K562 (cell line): Measurements from ENCODE around the gene SYNCRIP. TPM values are rescaled to one million over a fixed set of nuclear protein-coding genes. Genes with fewer than 3 reads are reported as not detected.

ENCODE experiments used
- ATAC-seq: fragments of 200-7000 bp; cut with Tn5 transposase; 3 replicates; pipeline ENCODE4 v1.9.1; 2020; ENCODE audit warnings: moderate library complexity
- BruUV-seq: library from RNA; stranded (reverse); fragments of 400-500 nt; replicated peaks from 2 replicates; lab custom pipeline; 2021; lab: Mats Ljungman, UMichigan
- CTCF ChIA-PET: fragments of 300-600 bp; formaldehyde crosslinking; extraction: SDS; loops from one replicate; lab custom pipeline; 2021; ENCODE audit warnings: low intra/inter-chr PET ratio; lab: Yijun Ruan, JAX
- POLR2A ChIA-PET: fragments of 300-600, 350-650 bp; sonication (Branson Sonifier 250); formaldehyde crosslinking; extraction: SDS; loops from one replicate; lab custom pipeline; 2021; ENCODE audit warnings: antibody characterized with exemption, inconsistent platforms; lab: Yijun Ruan, JAX
- DNase-seq, 4 experiments: peaks; one replicate each; pipeline versions ENCODE4 v3.0.0 to v3.0.0-alpha.2; 2011 to 2018; ENCODE audit warnings: low spot score in 3 of 4, mixed read lengths in 3 of 4; ENCODE audit errors: extremely low read depth in 1 of 4
- FAIRE-seq: peaks from 2 replicates; lab custom pipeline; 2011; peaks lifted over from hg19 to GRCh38; lab: Jason Lieb, UNC
- H2AFZ ChIP-seq: 2 replicates; pipeline ENCODE4 v1.6.0; 2011; ENCODE audit warnings: low read depth, low read length, control low read depth, inconsistent platforms
- H3K27ac ChIP-seq: fragments of 200-600 bp; 3 replicates; pipeline ENCODE4 v1.8.0; 2011; ENCODE audit warnings: low read depth, mild to moderate bottlenecking, control low read depth, inconsistent platforms, low read length, moderate library complexity, mixed read lengths; ENCODE audit errors: extremely low read depth
- H3K27me3 ChIP-seq, 2 experiments: fragments of 300-600 bp in 1 of 2; 2 replicates in 1 of 2; 3 replicates in 1 of 2; pipeline versions ENCODE4 v1.6.0 to v1.8.0; 2011; ENCODE audit warnings: inconsistent platforms in 2 of 2, low read length in 2 of 2, mild to moderate bottlenecking in 1 of 2, mixed read lengths in 1 of 2, moderate library complexity in 1 of 2; ENCODE audit not compliant: control insufficient read depth in 2 of 2, insufficient read depth in 2 of 2
- H3K36me3 ChIP-seq: fragments of 300-600 bp; 3 replicates; pipeline ENCODE4 v1.8.0; 2011; ENCODE audit warnings: mild to moderate bottlenecking, low read length, inconsistent platforms; ENCODE audit not compliant: control insufficient read depth, insufficient read depth
- H3K4me1 ChIP-seq, 2 experiments: fragments of 200-600 bp in 1 of 2; replicated peaks in 1 of 2; 2 replicates in 1 of 2; 3 replicates in 1 of 2; pipeline versions ENCODE4 v1.5.1 to v1.8.0; 2011; ENCODE audit warnings: inconsistent platforms in 2 of 2, low read length in 2 of 2, mild to moderate bottlenecking in 1 of 2, mixed read lengths in 1 of 2, moderate library complexity in 1 of 2; ENCODE audit not compliant: control insufficient read depth in 2 of 2, insufficient read depth in 2 of 2
- H3K4me2 ChIP-seq: 2 replicates; pipeline ENCODE4 v1.6.1; 2011; ENCODE audit warnings: low read length, control low read depth, inconsistent platforms, mixed read lengths; ENCODE audit not compliant: insufficient read depth
- H3K4me3 ChIP-seq: fragments of 200-600 bp; sonication (generic), shearing (Covaris generic); 2 replicates; pipeline ENCODE4 v1.5.1; 2016; ENCODE audit warnings: control low read depth, inconsistent platforms
- H3K79me2 ChIP-seq: fragments of 200-600 bp; 3 replicates; pipeline ENCODE4 v1.8.0; 2011; ENCODE audit warnings: low read length, inconsistent platforms; ENCODE audit not compliant: control insufficient read depth, insufficient read depth
- H3K9ac ChIP-seq, 2 experiments: 2 replicates each; pipeline versions ENCODE4 v1.6.0 to v1.6.1; 2011; ENCODE audit warnings: low read depth in 2 of 2, low read length in 2 of 2, control low read depth in 1 of 2, inconsistent platforms in 1 of 2, mild to moderate bottlenecking in 1 of 2, mixed read lengths in 1 of 2; ENCODE audit not compliant: insufficient read depth in 1 of 2
- H3K9me1 ChIP-seq: one replicate; pipeline ENCODE4 v1.6.0; 2011; ENCODE audit warnings: inconsistent platforms, mild to moderate bottlenecking, low read length, moderate library complexity; ENCODE audit not compliant: control insufficient read depth, insufficient read depth
- H3K9me3 ChIP-seq: replicated peaks from 2 replicates; pipeline ENCODE4 v1.5.1; 2011; ENCODE audit warnings: low read depth, low read length, inconsistent platforms; ENCODE audit not compliant: control insufficient read depth, insufficient read depth
- H4K20me1 ChIP-seq: replicated peaks from 2 replicates; pipeline ENCODE4 v1.6.1; 2011; ENCODE audit warnings: low read length, inconsistent platforms, mixed read lengths; ENCODE audit not compliant: control insufficient read depth, insufficient read depth
- CC2D1A ChIP-seq: fragments of 450-650 bp; IDR thresholded peaks from 2 replicates; pipeline ENCODE4 v1.6.1; 2017; ENCODE audit warnings: mild to moderate bottlenecking
- FOXP4 ChIP-seq: sonication (generic); formaldehyde crosslinking; IDR thresholded peaks from 2 replicates; pipeline ENCODE4 v1.8.0; 2022; ENCODE audit warnings: mild to moderate bottlenecking, missing genetic modification reagents, borderline replicate concordance
- PHF20 ChIP-seq: fragments of 450-650 bp; IDR thresholded peaks from 2 replicates; pipeline ENCODE4 v1.6.1; 2018; ENCODE audit not compliant: partially characterized antibody
- POLR3A ChIP-seq: IDR thresholded peaks from 2 replicates; pipeline ENCODE4 v1.6.1; 2011; ENCODE audit warnings: borderline replicate concordance, mild to moderate bottlenecking, moderate library complexity; ENCODE audit not compliant: insufficient read length, insufficient read depth; ENCODE audit errors: extremely low read depth
- ZNF134 ChIP-seq: fragments of 250-450 bp; sonication (Bioruptor Pico); conservative IDR thresholded peaks from 2 replicates; pipeline ENCODE4 v1.4.0; 2020
- ZNF584 ChIP-seq: fragments of 200-800 bp; sonication (Bioruptor generic); IDR thresholded peaks from 2 replicates; pipeline ENCODE4 v1.6.1; 2016; ENCODE audit warnings: low read depth, mild to moderate bottlenecking, missing genetic modification characterization, missing compliant biosample characterization
- WGBS: fragments of 100-300 bp; shearing (Covaris generic); methylation state at CpG from one replicate; pipeline ENCODE4 v1.1.6; 2016; ENCODE audit warnings: low coverage, mixed read lengths; ENCODE audit not compliant: insufficient coverage; ENCODE audit errors: missing lambda C conversion rate; 5-methylcytosine and 5-hydroxymethylcytosine counted together
- in situ Hi-C: fragments of 300-500 bp; cut with MboI; formaldehyde crosslinking; loops from 4 replicates; pipeline ENCODE4 v1.15.0; 2018; ENCODE audit warnings: inconsistent platforms, mixed read lengths
- intact Hi-C: fragments of 100-400 bp; cut with micrococcal nuclease; formaldehyde crosslinking; loops from 2 replicates; pipeline ENCODE4 v1.14.2; 2022
- polyA plus RNA-seq, 8 experiments: library from polyadenylated mRNA; depleted of rRNA in 4 of 8; stranded (reverse) in 5 of 8; unstranded in 3 of 8; fragments of >200 nt; fragmentation: Nextera tagmentation in 2 of 8; fragmentation: Illumina TruSeq in 1 of 8; extraction: Ambion mirVana in 2 of 8; extraction: Trizol in 1 of 8; gene quantifications; 2 replicates each; pipeline versions ENCODE4 v1.2.1 to v1.2.3, GENCODE V29; 2011 to 2014; ENCODE audit warnings: inconsistent platforms in 1 of 8, missing spikeins in 1 of 8
- total RNA-seq, 7 experiments: library from RNA; depleted of rRNA in 6 of 7; stranded (reverse); fragments of >200 nt in 6 of 7; fragmentation: Illumina TruSeq in 2 of 7; extraction: Trizol in 2 of 7; gene quantifications; 2 replicates each; pipeline versions ENCODE4 v1.2.1 to v1.2.3, GENCODE V29; 2011 to 2021; ENCODE audit warnings: low replicate concordance in 1 of 7
- TF ChIP-seq, protein P1 (sequence below): fragments of 200-800 bp; sonication (Bioruptor generic); IDR thresholded peaks from 2 replicates; pipeline ENCODE4 v1.6.1; 2017; ENCODE audit warnings: missing genetic modification characterization, missing compliant biosample characterization

Gene SYNCRIP
- total and polyA plus RNA-seq, 9 of the 15 experiments (the other 6 are each of a cell fraction or from before 2014, with no cell fraction given), result 46.5 to 295 (median 140) TPM

DNA sequence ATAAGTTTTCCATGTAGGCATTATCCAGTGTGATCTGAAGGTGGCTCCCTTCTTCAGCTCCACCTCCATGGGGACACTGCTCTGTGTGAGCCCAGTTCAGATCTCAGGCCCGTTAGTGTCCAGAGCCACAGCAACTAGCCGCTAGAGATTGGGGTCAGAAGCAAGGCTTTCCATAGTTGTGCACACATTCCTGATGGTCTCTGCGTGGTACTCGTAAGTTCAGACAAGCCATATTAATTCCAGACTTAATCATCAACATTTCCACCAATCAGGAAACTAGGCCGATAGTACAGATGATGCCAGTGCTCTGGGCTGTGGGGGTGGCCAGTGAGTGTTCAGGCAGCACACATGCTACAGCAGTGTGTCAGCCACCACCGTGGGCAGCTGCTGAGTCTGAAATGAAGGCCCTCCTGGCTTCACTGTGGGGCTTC lies 17.5 kb upstream of the SYNCRIP start (continued):
- TF ChIP-seq, protein P1, sequence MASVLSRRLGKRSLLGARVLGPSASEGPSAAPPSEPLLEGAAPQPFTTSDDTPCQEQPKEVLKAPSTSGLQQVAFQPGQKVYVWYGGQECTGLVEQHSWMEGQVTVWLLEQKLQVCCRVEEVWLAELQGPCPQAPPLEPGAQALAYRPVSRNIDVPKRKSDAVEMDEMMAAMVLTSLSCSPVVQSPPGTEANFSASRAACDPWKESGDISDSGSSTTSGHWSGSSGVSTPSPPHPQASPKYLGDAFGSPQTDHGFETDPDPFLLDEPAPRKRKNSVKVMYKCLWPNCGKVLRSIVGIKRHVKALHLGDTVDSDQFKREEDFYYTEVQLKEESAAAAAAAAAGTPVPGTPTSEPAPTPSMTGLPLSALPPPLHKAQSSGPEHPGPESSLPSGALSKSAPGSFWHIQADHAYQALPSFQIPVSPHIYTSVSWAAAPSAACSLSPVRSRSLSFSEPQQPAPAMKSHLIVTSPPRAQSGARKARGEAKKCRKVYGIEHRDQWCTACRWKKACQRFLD (CRISPR knock-in tag), result no peak

GRCh38 chr6:85650606-85651005 lies 7.9 kb upstream of the SYNCRIP start:
- Histone ChIP-seq H3K9ac (no peak overlapping the region), H3K9me3 (peaks cover 2% of the 10 kb centered on the region), H3K27ac (no peak overlapping the region), H3K79me2 (no peaks in the 10 kb centered on the region), H3K9me1 (no peaks in the 10 kb centered on the region), H4K20me1 (no peaks in the 10 kb centered on the region), H3K4me1 (no peaks in the 10 kb centered on the region), H3K36me3 (no peaks in the 10 kb centered on the region), H2AFZ (no peak overlapping the region), H3K4me3 (no peak overlapping the region), H3K4me2 (no peak overlapping the region), H3K27me3 (no peaks in the 10 kb centered on the region; a peak in 1 of 5 replicates)
- ATAC-seq (peak; percentile 53), DNase-seq (no peak), FAIRE-seq (no peak)
- ChIA-PET CTCF (interaction anchor here (0.6 kb wide), 1 partner anchor 25 kb away, joined by 7 read pairs; no protein-coding TSS in a partner anchor), POLR2A (interaction anchor here (0.6 to 1.3 kb wide), 3 partner anchors 8 to 28 kb away, joined by 4 to 5 read pairs (median 4); partner anchors contain the start of gene SYNCRIP)
- no TSS peak for BruUV-seq
- in situ Hi-C loops, result no loop called here
- TF ChIP-seq ZNF584 (CRISPR knock-in tag), result no peak
- TF ChIP-seq FOXP4 (CRISPR knock-in tag), result no peak
- no peak for TF ChIP-seq ZNF134
- TF ChIP-seq CC2D1A, result no peak
- TF ChIP-seq POLR3A, result no peak
- no peak for TF ChIP-seq PHF20
- WGBS, result 10% methylated on average over 1 of the region's 1 CpG
- intact Hi-C loops, result no loop called here
